ENCODE data around the gene WFDC12.

Gene WFDC12

DNA sequence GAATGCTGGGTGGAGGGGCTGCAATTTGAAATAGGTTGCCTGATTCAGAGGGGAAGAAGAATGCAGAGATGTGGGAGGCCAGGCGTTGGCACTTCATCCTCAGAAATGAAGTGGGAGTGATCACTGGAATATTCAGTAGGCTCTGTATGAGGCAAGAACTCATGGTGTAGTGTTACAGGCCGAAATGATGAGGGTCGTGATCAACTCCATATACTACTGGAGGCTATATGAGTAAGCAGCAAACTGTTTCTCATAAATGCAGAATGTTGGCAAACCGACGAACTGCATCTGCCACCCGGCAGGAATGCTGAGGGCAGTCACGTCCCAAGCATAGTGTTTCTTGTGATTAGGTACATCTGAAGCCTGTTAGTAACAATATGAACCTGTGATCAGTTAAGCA lies 36.0 kb downstream of the WFDC12 start:
- DNase-seq = no peak

GRCh38 chr20:45087814-45088213 lies 36.5 kb downstream of the WFDC12 start:
- DNase-seq = no peak

DNA sequence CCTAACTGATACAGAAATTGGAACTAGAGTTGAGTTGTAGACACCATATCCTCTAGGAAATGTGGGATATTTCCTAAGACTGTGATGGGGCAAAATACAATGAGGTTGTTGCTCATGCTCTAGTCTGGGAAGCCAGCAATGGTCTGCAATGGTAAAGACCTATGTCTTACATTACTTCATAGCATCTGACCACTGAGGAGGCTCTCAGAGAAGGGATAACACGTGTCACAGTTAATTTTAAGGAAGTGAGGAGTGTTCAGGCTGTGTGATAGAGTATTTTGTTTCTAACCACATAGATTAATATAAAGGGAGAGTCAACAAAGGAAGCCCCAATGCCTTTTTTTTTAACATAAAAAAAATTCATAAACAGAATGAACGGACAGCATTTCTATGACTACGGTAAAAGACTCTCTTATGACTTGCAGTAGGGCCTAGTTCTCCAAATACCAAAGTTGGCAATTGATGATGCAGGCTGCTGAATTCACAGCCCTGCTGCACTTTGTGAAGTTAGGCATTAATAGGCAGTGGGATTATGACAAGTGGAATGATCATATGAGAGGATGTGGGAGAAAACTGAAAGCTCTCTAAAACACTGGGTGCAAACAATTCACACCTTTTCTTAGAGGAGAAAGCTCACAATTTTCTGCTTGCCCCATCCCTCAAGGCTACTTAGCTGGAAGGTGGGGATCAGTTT lies 37.0 kb downstream of the WFDC12 start:
- DNase-seq = no peak

DNA sequence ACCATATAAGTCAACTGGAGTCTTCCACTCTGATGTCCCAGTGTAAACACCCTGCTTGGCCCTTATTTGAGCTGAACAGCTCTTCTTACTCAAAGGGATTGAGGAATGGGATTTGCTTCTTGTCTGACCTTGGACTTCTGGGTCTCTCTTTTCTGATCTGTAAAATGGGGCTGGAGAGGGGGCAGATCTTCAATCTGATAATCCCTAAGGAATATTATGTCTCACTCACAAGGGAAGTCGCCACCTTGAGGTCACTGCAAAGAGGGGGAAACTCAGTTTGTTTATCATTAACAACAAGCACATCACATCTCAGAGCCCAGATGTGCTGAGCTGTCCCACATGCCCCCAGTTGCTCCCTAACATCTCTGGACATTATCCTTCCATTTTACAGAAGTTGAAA lies 38.4 kb downstream of the WFDC12 start:
- DNase-seq = no peak

- DNase-seq = no peak
These were observed 39.0 kb downstream of the WFDC12 start for GRCh38 chr20:45085289-45085688.

DNA sequence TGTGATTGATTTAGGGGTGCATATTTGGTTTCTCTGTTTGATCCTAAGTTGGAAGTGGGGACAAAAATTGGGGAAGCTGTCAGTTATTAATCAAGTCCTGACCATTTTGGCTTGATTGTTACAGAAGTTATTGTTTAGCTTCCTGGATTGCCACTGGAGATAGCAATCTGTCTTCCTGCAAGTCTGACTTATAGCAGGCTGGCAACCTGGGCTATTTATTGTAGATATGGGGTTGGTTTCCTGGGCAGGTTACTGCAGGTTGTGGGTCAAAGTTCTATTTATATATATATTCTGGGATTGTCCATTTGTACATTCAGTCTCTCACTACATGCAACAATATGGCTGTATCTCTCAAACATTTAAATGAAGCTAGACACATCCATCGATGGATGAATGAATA lies 41.1 kb downstream of the WFDC12 start:
- DNase-seq = no peak

GRCh38 chr20:45082468-45082867 lies 41.8 kb downstream of the WFDC12 start:
- DNase-seq = no peak

DNA sequence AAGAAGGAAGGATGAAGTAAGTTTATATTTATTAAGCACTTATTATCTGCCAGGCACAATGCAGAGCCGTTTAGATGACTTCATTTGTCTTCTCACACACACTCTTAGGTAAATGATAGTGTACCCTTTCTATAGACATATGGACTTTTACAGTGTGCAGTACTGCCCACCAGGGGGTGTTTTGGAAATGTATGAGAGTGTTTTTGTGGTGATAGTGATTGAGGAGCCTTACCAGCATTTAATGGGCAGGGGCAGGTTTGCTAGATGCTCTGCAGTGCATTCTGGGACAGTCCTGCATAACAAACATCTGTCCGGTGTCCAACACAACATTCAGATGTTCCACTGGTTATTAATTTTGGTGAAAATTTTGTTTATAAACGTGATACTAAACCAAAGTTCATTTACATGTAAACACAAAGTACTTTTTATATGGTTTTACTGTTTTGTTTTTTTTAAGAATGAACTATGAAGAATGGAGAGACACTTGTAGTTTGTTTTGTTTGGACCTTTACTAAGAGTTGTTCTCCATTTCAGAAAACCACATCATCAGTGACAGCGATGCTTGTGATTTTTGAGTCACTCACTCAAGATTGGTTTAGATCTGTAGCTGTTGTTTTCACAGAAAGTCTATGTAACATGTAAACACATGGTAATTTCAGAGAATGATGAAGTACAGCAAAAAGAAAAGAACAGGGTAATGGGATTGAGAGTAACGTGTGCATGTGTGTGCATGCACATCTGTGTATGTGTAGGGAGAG lies 43.2 kb downstream of the WFDC12 start:
- no peak for DNase-seq

DNA sequence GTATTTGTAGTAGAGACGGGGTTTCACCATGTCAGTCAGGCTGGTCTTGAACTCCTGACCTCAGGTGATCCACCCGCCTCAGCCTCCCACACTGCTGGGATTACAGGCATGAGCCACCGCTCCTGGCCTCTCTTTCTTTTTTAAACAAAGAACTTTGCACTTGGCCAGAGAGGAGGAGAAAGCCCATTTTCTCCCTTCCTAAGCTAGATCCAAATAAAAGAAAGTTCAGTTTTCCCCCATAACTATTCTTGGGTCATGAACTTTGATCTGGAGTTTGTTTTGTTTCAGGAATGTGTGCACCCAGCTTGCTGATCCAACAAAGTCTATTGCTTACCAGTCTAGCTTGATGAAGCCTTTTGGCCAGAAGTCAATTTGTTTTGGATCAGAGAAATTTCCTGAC lies 46.7 kb downstream of the WFDC12 start:
- DNase-seq = no peak
